HCT116 (cell line): ENCODE measurements around the gene APBB1IP. TPM values are rescaled to one million over a fixed set of nuclear protein-coding genes. Genes with fewer than 3 reads are reported as not detected.

Experiments
- ATAC-seq: fragments of 200-7000 bp; cut with Tn5 transposase; 2 replicates; pipeline ENCODE4 v1.9.1; 2020; ENCODE audit warnings: mild to moderate bottlenecking, moderate library complexity
- BruUV-seq: library from RNA; stranded (reverse); fragments of 400-500 nt; replicated peaks from 2 replicates; lab custom pipeline; 2021; lab: Mats Ljungman, UMichigan
- CTCF ChIA-PET: fragments of 300-600 bp; sonication (Branson Sonifier 250); formaldehyde crosslinking; loops from one replicate; lab custom pipeline; 2021; ENCODE audit warnings: antibody characterized with exemption; lab: Charles Lee
- POLR2A ChIA-PET: fragments of 300-600, 350-600 bp; sonication (Branson Sonifier 250); formaldehyde crosslinking; loops from one replicate; lab custom pipeline; 2021; ENCODE audit warnings: antibody characterized with exemption; lab: Charles Lee
- RAD21 ChIA-PET, 2 experiments: fragments of 300-600 bp; sonication (Branson Sonifier 250); formaldehyde crosslinking; loops; one replicate each; lab custom pipeline; 2023; ENCODE audit warnings: low total read pairs in 2 of 2; ENCODE audit not compliant: uncharacterized antibody in 2 of 2, unreplicated experiment in 2 of 2, low non-redundant PET in 1 of 2; lab: Charles Lee
- DNase-seq: peaks from one replicate; pipeline ENCODE4 v3.0.0-alpha.2; 2010; ENCODE audit warnings: low read depth, low spot score
- H2AFZ ChIP-seq: fragments of 200-600 bp; shearing (Covaris generic), sonication (generic); 2 replicates; pipeline ENCODE4 v1.6.1; 2017; ENCODE audit warnings: low read depth, mixed run types, mixed read lengths, antibody characterized with exemption, low read length; ENCODE audit not compliant: poor library complexity, severe bottlenecking
- H3K27ac ChIP-seq: 2 replicates; pipeline ENCODE4 v1.5.1; 2012; ENCODE audit warnings: low read depth, low read length
- H3K27me3 ChIP-seq: fragments of 200-600 bp; sonication (generic); 2 replicates; pipeline ENCODE4 v1.6.1; 2016; ENCODE audit warnings: mixed run types, low read length, mixed read lengths; ENCODE audit not compliant: insufficient read depth
- H3K36me3 ChIP-seq, 2 experiments: fragments of 200-500 bp in 1 of 2; fragments of 200-600 bp in 1 of 2; sonication (Bioruptor generic) in 1 of 2; sonication (generic) in 1 of 2; 2 replicates each; pipeline versions ENCODE4 v1.5.1 to v1.6.1; 2014 to 2016; ENCODE audit warnings: low read length in 2 of 2, inconsistent platforms in 1 of 2, mixed read lengths in 1 of 2, mixed run types in 1 of 2; ENCODE audit not compliant: insufficient read depth in 2 of 2, control insufficient read depth in 1 of 2
- H3K4me1 ChIP-seq, 2 experiments: fragments of 200-600 bp in 1 of 2; sonication (generic) in 1 of 2; 2 replicates each; pipeline versions ENCODE4 v1.5.1 to v1.6.1; 2012 to 2017; ENCODE audit warnings: low read length in 2 of 2, inconsistent platforms in 1 of 2, mild to moderate bottlenecking in 1 of 2, mixed read lengths in 1 of 2, mixed run types in 1 of 2, moderate library complexity in 1 of 2; ENCODE audit not compliant: insufficient read depth in 2 of 2, control insufficient read depth in 1 of 2
- H3K4me2 ChIP-seq: fragments of 200-600 bp; sonication (generic); 2 replicates; pipeline ENCODE4 v1.6.1; 2017; ENCODE audit warnings: mixed run types, low read length, mixed read lengths
- H3K4me3 ChIP-seq, 2 experiments: fragments of 200-600 bp in 1 of 2; sonication (generic) in 1 of 2; replicated peaks in 1 of 2; 2 replicates each; pipeline ENCODE4 v1.5.1; 2011 to 2016; ENCODE audit warnings: low read length in 2 of 2, control low read depth in 1 of 2, low read depth in 1 of 2, mild to moderate bottlenecking in 1 of 2, mixed read lengths in 1 of 2, mixed run types in 1 of 2
- H3K79me2 ChIP-seq: fragments of 200-600 bp; sonication (generic); 2 replicates; pipeline ENCODE4 v1.6.1; 2017; ENCODE audit warnings: mild to moderate bottlenecking, mixed run types, low read length, moderate library complexity, mixed read lengths; ENCODE audit not compliant: insufficient read depth
- H3K9ac ChIP-seq: fragments of 200-600 bp; sonication (generic); 2 replicates; pipeline ENCODE4 v1.6.1; 2016; ENCODE audit warnings: low read length, mixed read lengths
- H3K9me2 ChIP-seq: fragments of 200-600 bp; sonication (generic), shearing (Covaris generic); 2 replicates; pipeline ENCODE4 v1.6.1; 2017; ENCODE audit warnings: mixed run types, mild to moderate bottlenecking, moderate library complexity; ENCODE audit not compliant: insufficient read depth
- H3K9me3 ChIP-seq, 2 experiments: fragments of 200-500 bp in 1 of 2; fragments of 200-600 bp in 1 of 2; sonication (Bioruptor generic) in 1 of 2; sonication (generic) in 1 of 2; 2 replicates each; pipeline ENCODE4 v1.6.1; 2014 to 2017; ENCODE audit warnings: low read length in 2 of 2, mixed read lengths in 2 of 2, inconsistent platforms in 1 of 2, low read depth in 1 of 2, mild to moderate bottlenecking in 1 of 2, mixed run types in 1 of 2, moderate library complexity in 1 of 2; ENCODE audit not compliant: control insufficient read depth in 1 of 2, insufficient read depth in 1 of 2
- H4K20me1 ChIP-seq: fragments of 200-600 bp; sonication (generic), shearing (Covaris generic); 2 replicates; pipeline ENCODE4 v1.6.1; 2017; ENCODE audit warnings: mixed run types, mild to moderate bottlenecking, moderate library complexity; ENCODE audit not compliant: insufficient read depth
- CBX3 ChIP-seq: IDR thresholded peaks from 2 replicates; pipeline ENCODE4 v1.6.1; 2012; ENCODE audit warnings: low read depth
- ELF1 ChIP-seq: IDR thresholded peaks from 2 replicates; pipeline ENCODE4 v1.6.1; 2012; ENCODE audit warnings: low read depth, borderline replicate concordance
- EZH2 ChIP-seq: fragments of 200-600 bp; sonication (generic); IDR thresholded peaks from 2 replicates; pipeline ENCODE4 v1.6.1; 2017; ENCODE audit warnings: antibody characterized with exemption, mixed run types
- EZH2phosphoT487 ChIP-seq: fragments of 200-600 bp; IDR thresholded peaks from 2 replicates; pipeline ENCODE4 v1.6.1; 2018; ENCODE audit warnings: antibody characterized with exemption, borderline replicate concordance
- FOSL1 ChIP-seq: IDR thresholded peaks from 2 replicates; pipeline ENCODE4 v1.6.1; 2012; ENCODE audit warnings: low read depth
- MAX ChIP-seq: IDR thresholded peaks from 2 replicates; pipeline ENCODE4 v1.6.1; 2012
- POLR2A ChIP-seq: IDR thresholded peaks from 2 replicates; pipeline ENCODE4 v1.7.0; 2011; ENCODE audit warnings: borderline replicate concordance; ENCODE audit not compliant: insufficient read depth, insufficient read length; ENCODE audit errors: extremely low read depth
- POLR2AphosphoS5 ChIP-seq: IDR thresholded peaks from 2 replicates; pipeline ENCODE4 v1.6.1; 2011; ENCODE audit warnings: mild to moderate bottlenecking, low read depth, low read length, moderate library complexity
- RAD21 ChIP-seq: IDR thresholded peaks from 2 replicates; pipeline ENCODE4 v1.6.1; 2012; ENCODE audit warnings: low read depth, mild to moderate bottlenecking
- SIN3A ChIP-seq: IDR thresholded peaks from 2 replicates; pipeline ENCODE4 v1.6.1; 2012; ENCODE audit warnings: low read depth
- SRF ChIP-seq: IDR thresholded peaks from 2 replicates; pipeline ENCODE4 v1.6.1; 2012; ENCODE audit warnings: low read depth
- TCF7L2 ChIP-seq: IDR thresholded peaks from 2 replicates; pipeline ENCODE4 v1.7.0; 2011; ENCODE audit warnings: borderline replicate concordance, inconsistent platforms; ENCODE audit not compliant: insufficient read depth, insufficient read length; ENCODE audit errors: extremely low read depth
- ZBTB33 ChIP-seq: IDR thresholded peaks from 2 replicates; pipeline ENCODE4 v1.6.1; 2011; ENCODE audit warnings: mild to moderate bottlenecking, low read length, moderate library complexity; ENCODE audit not compliant: insufficient replicate concordance; ENCODE audit errors: extremely low read depth
- ZNF274 ChIP-seq: fragments of 200-500 bp; sonication (Bioruptor generic); IDR thresholded peaks from 2 replicates; pipeline ENCODE4 v1.6.1; 2014; ENCODE audit warnings: mild to moderate bottlenecking, low read depth, low read length, inconsistent platforms
- intact Hi-C: fragments of 100-400 bp; cut with micrococcal nuclease; formaldehyde crosslinking; loops from 2 replicates; pipeline ENCODE4 v1.10.0; 2022
- total RNA-seq: library from RNA; stranded (reverse); gene quantifications from one replicate; pipeline ENCODE4 v1.2.1, GENCODE V29; 2021; ENCODE audit not compliant: unreplicated experiment
- TF ChIP-seq, protein P1 (sequence below), 3 experiments: fragments of 200-600 bp in 1 of 3; sonication (generic) in 1 of 3; IDR thresholded peaks in 2 of 3; conservative IDR thresholded peaks in 1 of 3; 2 replicates each; pipeline ENCODE4 v1.5.1; 2012 to 2017; ENCODE audit warnings: low read depth in 2 of 3, low read length in 2 of 3, antibody characterized with exemption in 1 of 3, borderline replicate concordance in 1 of 3, control low read depth in 1 of 3, mild to moderate bottlenecking in 1 of 3, mixed read lengths in 1 of 3, mixed run types in 1 of 3, moderate library complexity in 1 of 3; ENCODE audit not compliant: insufficient read depth in 1 of 3

The APBB1IP gene
- total RNA-seq, 1 experiment from 2014 or later = 0.27 TPM

GRCh38 chr10:26449726-26450125 is 11.6 kb downstream of the APBB1IP start:
- no peaks in the 10 kb centered on the region for H3K9me3 ChIP-seq
- TF ChIP-seq ZBTB33 (no peak), SRF (no peak), FOSL1 (no peak), CBX3 (no peak), EZH2phosphoT487 (no peak), POLR2AphosphoS5 (no peak), RAD21 (no peak)
- no peaks in the 10 kb centered on the region for H3K79me2 ChIP-seq
- no peaks in the 10 kb centered on the region for H4K20me1 ChIP-seq
- no peak overlapping the region for H3K9ac ChIP-seq
- no peak for ATAC-seq
- no peaks in the 10 kb centered on the region for H3K27me3 ChIP-seq
- intact Hi-C loops = no loop called here
- ChIA-PET POLR2A (no interaction called here), CTCF (no interaction called here), RAD21 (no interaction called here)
- no peak overlapping the region for H3K4me2 ChIP-seq
- no peak overlapping the region for H2AFZ ChIP-seq
- H3K9me2 ChIP-seq = no peaks in the 10 kb centered on the region
- H3K36me3 ChIP-seq = no peaks in the 10 kb centered on the region
- no peaks in the 10 kb centered on the region for H3K4me1 ChIP-seq
- H3K27ac ChIP-seq = no peak overlapping the region
- no peak overlapping the region for H3K4me3 ChIP-seq
- no peak for DNase-seq
- BruUV-seq = no TSS peak

GRCh38 chr10:26451903-26452302 is 13.8 kb downstream of the APBB1IP start:
- no peaks in the 10 kb centered on the region for H3K79me2 ChIP-seq
- BruUV-seq = no TSS peak
- ChIA-PET RAD21 (no interaction called here), POLR2A (no interaction called here), CTCF (no interaction called here)
- no peak overlapping the region for H2AFZ ChIP-seq
- H3K27ac ChIP-seq = no peak overlapping the region
- no peaks in the 10 kb centered on the region for H3K27me3 ChIP-seq
- no peak for DNase-seq
- H3K4me1 ChIP-seq = no peaks in the 10 kb centered on the region
- no peaks in the 10 kb centered on the region for H3K9me2 ChIP-seq
- H3K9ac ChIP-seq = no peak overlapping the region
- H3K9me3 ChIP-seq = no peaks in the 10 kb centered on the region
- no peak for ATAC-seq
- H3K36me3 ChIP-seq = no peaks in the 10 kb centered on the region
- no peak overlapping the region for H3K4me2 ChIP-seq
- no peak overlapping the region for H3K4me3 ChIP-seq
- H4K20me1 ChIP-seq = no peaks in the 10 kb centered on the region
- intact Hi-C loops = no loop called here
- TF ChIP-seq ELF1 (no peak), ZNF274 (no peak), POLR2A (no peak), TCF7L2 (no peak), MAX (no peak), POLR2AphosphoS5 (no peak), EZH2 (no peak), SRF (no peak), SIN3A (no peak), ZBTB33 (no peak)
- TF ChIP-seq, protein P1, sequence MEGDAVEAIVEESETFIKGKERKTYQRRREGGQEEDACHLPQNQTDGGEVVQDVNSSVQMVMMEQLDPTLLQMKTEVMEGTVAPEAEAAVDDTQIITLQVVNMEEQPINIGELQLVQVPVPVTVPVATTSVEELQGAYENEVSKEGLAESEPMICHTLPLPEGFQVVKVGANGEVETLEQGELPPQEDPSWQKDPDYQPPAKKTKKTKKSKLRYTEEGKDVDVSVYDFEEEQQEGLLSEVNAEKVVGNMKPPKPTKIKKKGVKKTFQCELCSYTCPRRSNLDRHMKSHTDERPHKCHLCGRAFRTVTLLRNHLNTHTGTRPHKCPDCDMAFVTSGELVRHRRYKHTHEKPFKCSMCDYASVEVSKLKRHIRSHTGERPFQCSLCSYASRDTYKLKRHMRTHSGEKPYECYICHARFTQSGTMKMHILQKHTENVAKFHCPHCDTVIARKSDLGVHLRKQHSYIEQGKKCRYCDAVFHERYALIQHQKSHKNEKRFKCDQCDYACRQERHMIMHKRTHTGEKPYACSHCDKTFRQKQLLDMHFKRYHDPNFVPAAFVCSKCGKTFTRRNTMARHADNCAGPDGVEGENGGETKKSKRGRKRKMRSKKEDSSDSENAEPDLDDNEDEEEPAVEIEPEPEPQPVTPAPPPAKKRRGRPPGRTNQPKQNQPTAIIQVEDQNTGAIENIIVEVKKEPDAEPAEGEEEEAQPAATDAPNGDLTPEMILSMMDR (IDR thresholded peaks at IDR 0.05 in 2 of 3, conservative IDR thresholded peaks at IDR 0.05 in 1 of 3; ENCODE audit: borderline replicate concordance in 1 of 3, insufficient read depth in 1 of 3, low read depth in 2 of 3, low read length in 2 of 3) = no peak
